ENCODE data around the gene CAMTA1. TPM values are rescaled to one million over a fixed set of nuclear protein-coding genes. Genes with fewer than 3 reads are reported as not detected.
"Not testable (repeated sequence)": the region's sequence is repeated elsewhere in the genome, so short reads cannot be mapped to it uniquely, and the experiment has no call there.

Gene CAMTA1
- total RNA-seq, 1 donor from 2014 or later = 81.6 TPM

- no peaks in the 10 kb centered on the region for H3K27me3 Mint-ChIP-seq (ENCODE audit: unreplicated experiment)
- peaks cover under 1% of the 10 kb centered on the region for H3K4me1 Mint-ChIP-seq (ENCODE audit: unreplicated experiment)
- no peak overlapping the region for H3K27ac Mint-ChIP-seq (ENCODE audit: unreplicated experiment)
- H3K9me3 Mint-ChIP-seq (ENCODE audit: unreplicated experiment) = no peaks in the 10 kb centered on the region
- H3K36me3 Mint-ChIP-seq (ENCODE audit: unreplicated experiment) = no peaks in the 10 kb centered on the region
- no peak for TF ChIP-seq CTCF (IDR thresholded peaks at IDR 0.05)
- no peak overlapping the region for H3K4me3 Mint-ChIP-seq (ENCODE audit: unreplicated experiment)
- peak; percentile 63 for DNase-seq (ENCODE audit: extremely low spot score, unreplicated experiment)
Measured at GRCh38 chr1:7410156-7410555, 624.9 kb downstream of the CAMTA1 start.

GRCh38 chr1:7417618-7418017, 632.4 kb downstream of the CAMTA1 start:
- H3K27ac Mint-ChIP-seq (ENCODE audit: unreplicated experiment); H3K36me3 Mint-ChIP-seq (ENCODE audit: unreplicated experiment); H3K4me3 Mint-ChIP-seq (ENCODE audit: unreplicated experiment); H3K4me1 Mint-ChIP-seq (ENCODE audit: unreplicated experiment); H3K27me3 Mint-ChIP-seq (ENCODE audit: unreplicated experiment); H3K9me3 Mint-ChIP-seq (ENCODE audit: unreplicated experiment): not testable (repeated sequence)
- peak; percentile 42 for DNase-seq (ENCODE audit: extremely low spot score, unreplicated experiment)

GRCh38 chr1:7418442-7419080, 633.3 kb downstream of the CAMTA1 start:
- Mint-ChIP-seq H3K36me3 (ENCODE audit: unreplicated experiment) (peaks cover 2% of the 10 kb centered on the region), H3K27me3 (ENCODE audit: unreplicated experiment) (no peaks in the 10 kb centered on the region), H3K9me3 (ENCODE audit: unreplicated experiment) (no peaks in the 10 kb centered on the region), H3K27ac (ENCODE audit: unreplicated experiment) (no peak overlapping the region), H3K4me3 (ENCODE audit: unreplicated experiment) (no peak overlapping the region), H3K4me1 (ENCODE audit: unreplicated experiment) (no peaks in the 10 kb centered on the region)
- DNase-seq (ENCODE audit: extremely low spot score, unreplicated experiment) = peak; percentile 78
- TF ChIP-seq CTCF (IDR thresholded peaks at IDR 0.05) = no peak

GRCh38 chr1:7420098-7420445, 634.8 kb downstream of the CAMTA1 start:
- Mint-ChIP-seq H3K27me3 (ENCODE audit: unreplicated experiment) (no peaks in the 10 kb centered on the region), H3K9me3 (ENCODE audit: unreplicated experiment) (no peaks in the 10 kb centered on the region), H3K36me3 (ENCODE audit: unreplicated experiment) (peaks cover 2% of the 10 kb centered on the region), H3K4me3 (ENCODE audit: unreplicated experiment) (no peak overlapping the region), H3K4me1 (ENCODE audit: unreplicated experiment) (no peaks in the 10 kb centered on the region), H3K27ac (ENCODE audit: unreplicated experiment) (no peak overlapping the region)
- peak; percentile 75 for DNase-seq (ENCODE audit: extremely low spot score, unreplicated experiment)
- TF ChIP-seq CTCF (IDR thresholded peaks at IDR 0.05) = no peak

GRCh38 chr1:7420470-7421100, 635.3 kb downstream of the CAMTA1 start:
- Mint-ChIP-seq H3K36me3 (ENCODE audit: unreplicated experiment) (peaks cover 2% of the 10 kb centered on the region), H3K9me3 (ENCODE audit: unreplicated experiment) (no peaks in the 10 kb centered on the region), H3K4me3 (ENCODE audit: unreplicated experiment) (no peak overlapping the region), H3K27me3 (ENCODE audit: unreplicated experiment) (no peaks in the 10 kb centered on the region), H3K4me1 (ENCODE audit: unreplicated experiment) (no peaks in the 10 kb centered on the region), H3K27ac (ENCODE audit: unreplicated experiment) (no peak overlapping the region)
- DNase-seq (ENCODE audit: extremely low spot score, unreplicated experiment) = peak; percentile 59
- TF ChIP-seq CTCF (IDR thresholded peaks at IDR 0.05) = no peak
